OCI-M1 (cell line): ENCODE results near the gene SLTM.
"Not testable (repeated sequence)": the region's sequence is repeated elsewhere in the genome, so short reads cannot be mapped to it uniquely, and the experiment has no call there.

Experiments used
- DNase-seq: peaks from one replicate; lab custom pipeline; 2025; lab: John Stamatoyannopoulos, UW

The SLTM gene

DNA sequence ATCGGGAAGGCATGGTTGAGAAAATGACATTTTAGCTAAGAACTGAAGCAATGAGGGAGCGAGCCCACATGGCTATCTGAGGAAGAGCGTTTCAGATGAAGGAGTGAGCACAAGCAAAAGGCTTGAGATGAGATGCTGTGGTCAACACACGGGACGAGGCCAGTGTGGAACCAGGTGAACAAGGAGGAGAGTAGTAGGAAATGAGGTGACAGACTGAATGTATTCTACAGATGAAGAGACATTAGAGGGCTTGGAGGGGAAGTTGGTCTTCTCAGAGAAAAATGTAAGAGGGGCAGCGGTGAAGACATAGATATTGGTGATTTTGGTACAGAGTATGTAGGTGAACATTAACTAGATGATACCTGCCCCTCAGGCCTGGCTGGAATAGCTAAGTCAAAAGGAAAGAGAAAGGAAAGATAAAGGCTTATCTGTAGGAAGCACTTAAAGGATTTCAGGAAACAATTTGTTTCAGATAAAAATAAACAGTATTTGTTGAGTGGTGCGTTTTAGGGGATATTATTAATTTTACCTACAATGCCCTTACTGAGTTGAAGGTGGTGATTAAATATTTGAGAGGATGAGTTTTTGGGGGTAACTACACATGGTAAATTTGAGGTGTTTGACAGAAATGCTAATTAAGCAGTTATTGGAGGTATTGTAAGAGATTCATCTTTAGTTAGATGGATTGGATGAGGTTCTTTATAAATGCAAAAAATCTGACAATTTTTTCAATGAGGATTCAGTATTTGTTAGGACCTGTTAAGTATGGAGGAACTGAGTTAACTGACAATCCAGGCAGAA, 57.0 kb downstream of the SLTM start:
- DNase-seq: no peak

DNA sequence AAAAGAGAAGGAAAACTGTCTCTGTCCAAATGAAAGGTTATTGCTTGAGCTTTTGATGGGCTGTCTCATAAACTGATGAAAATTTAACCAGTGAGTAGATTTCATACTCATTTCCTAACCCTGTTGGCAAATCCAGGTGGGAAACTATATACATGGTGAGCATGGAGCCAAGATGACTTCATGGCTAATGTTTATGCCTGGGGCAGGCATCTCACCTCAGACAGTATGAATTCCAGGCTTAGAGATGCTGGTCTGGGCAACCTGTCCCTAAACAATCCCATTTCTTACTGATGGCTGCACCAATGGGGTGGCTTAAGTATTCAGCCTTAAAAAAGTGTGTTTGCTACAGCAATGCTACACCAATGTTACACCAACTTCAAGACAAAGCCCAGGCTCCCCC, 58.1 kb downstream of the SLTM start:
- no peak for DNase-seq

DNA sequence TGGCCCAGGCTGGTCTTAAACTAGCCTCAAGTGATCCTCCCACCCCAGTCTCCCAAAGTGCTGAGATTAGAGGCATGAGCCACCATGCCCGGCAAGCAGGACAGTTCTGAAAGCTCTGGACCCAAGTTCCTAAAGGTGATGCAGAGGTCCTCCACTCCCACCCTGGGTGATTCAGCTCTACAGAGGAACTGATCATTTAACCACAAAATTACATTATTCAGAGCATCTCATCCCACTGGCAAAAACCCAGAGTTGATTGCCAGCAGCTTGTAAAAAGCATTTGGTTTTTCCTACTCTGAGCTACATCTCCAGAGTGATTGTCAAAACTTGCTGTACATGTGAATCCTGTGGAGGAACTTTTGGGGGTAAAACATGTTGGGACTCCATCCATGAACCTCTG, 60.2 kb downstream of the SLTM start:
- DNase-seq: no peak

DNA sequence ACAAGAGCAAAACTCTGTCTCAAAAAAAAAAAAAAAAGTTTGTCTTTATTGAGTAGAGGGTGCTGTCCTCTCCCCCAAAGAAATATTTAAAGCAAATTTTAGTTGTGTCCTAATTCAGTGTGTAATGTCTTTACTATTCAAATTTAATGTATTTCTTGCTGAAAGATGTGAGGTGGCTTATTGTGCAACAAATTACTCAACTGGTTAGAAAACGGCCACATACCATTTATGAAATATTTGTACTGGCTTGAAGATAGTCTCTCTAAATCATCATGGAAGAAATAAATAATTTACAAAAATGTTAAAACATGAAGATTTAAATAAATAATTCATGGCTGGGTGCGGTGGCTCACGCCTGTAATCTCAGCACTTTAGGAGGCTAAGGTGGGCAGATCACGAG, 63.0 kb downstream of the SLTM start:
- DNase-seq: no peak

DNA sequence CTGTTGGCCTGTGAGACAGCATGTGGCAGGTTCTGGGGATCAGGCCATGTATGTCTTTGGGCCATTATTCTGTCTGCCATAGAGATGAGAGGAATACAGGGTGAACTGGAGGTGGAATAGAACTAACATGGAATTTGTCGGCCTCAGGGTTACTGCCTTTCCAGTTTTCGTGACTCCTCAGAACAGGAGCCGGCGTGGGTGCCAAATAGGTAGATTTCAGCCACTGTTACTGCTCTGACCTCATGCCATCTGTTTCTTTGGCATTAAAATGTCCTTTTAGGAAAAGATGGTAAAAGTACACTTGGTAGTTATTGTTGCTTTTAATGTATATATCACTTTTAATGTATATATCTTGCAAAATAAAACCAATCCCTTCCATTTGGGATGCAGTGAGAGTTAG, 65.6 kb downstream of the SLTM start:
- no peak for DNase-seq

DNA sequence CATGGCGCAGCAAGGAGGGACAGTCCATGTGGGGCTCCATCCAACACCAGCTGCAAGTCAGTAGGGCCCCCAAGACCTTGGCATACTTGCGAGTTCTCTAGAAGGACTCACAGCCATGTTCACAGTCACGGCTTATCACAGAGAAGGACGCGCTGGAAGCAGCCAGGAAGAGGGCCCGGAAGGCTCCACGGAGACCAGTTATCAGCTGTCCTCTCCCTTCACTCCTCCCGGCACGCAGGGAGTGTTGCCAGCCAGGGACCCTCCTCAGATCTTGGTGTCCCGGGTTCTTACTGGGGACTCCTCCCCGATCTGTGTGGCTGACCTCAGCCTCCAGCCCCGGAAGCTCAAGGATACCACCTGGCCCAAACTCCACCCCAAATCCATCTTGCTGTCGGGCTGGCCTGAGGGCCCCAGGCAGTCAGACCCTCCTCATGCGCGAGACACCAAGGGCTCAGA, 68.0 kb downstream of the SLTM start:
- no peak for DNase-seq

DNA sequence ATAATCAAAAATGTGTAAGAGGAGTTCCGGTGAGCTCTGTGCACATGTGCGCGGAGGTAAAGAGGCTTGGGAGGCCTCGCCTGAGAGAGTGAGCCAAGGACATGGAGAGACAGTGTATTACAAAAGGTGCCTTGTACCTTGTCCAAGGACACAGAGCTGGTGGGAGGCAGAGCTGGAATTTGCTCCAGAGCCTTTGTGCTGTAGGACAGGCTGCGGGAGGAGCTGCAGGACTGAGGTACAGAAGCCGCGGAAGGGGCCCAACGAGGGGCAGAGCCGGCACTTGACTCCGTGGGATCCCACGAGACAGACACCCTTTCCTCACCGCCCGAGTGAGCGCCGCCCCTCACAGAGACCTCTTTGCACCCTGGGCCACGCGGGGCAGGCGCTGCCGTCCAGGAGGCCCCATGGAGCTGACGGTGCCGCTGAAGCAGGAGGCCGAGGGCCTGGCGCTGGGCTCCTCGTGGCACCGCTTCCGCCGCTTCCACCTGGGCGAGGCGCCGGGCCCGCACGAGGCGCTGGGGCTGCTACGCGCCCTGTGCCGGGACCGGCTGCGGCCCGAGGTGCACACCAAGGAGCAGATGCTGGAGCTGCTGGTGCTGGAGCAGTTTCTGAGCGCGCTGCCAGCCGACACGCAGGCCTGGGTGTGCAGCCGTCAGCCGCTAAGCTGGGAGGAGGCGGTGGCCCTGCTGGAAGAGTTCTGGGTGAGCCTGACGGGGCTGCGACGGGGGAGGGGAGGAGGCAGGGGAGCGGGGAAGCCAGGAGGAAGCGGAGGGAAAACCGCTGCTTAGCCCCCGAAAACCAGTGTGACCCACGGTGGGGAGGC, 68.7 kb downstream of the SLTM start:
- no peak for DNase-seq

DNA sequence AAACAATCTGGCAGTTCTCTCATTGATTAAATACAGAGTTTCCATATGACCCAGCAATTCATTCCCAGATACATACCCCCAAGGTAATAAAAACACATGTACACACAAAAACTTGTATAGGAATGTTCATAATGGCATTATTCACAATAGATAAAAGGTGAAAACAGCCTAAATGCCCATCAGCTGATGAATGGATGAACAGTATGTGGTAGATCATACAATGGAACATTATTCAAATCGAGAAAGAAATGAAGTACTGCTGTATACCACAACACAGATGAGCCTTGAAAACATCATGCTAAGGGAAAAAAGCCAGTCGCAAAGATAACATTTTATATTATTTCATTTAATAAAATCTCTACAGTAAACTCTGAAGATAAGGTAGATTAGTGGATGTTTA, 71.2 kb downstream of the SLTM start:
- no peak for DNase-seq

DNA sequence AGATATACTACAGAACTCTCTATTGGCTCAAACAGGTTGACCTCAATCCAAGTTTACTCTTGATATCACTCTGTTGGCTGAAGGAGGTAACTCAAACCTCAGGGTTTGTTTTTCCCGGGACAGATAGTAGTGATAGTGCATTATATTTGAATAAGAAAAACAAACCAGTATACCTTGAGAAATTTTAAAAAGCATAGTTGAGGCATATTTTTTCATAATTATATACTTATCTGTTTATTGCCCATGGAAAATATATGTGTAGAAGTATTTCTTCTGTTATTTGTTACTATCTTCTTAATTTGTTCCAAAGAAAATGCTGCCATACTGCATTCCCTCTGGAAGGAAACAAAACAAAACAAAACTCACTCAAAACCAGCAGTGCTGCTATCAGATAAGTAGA, 76.9 kb downstream of the SLTM start:
- DNase-seq: not testable (repeated sequence)

DNA sequence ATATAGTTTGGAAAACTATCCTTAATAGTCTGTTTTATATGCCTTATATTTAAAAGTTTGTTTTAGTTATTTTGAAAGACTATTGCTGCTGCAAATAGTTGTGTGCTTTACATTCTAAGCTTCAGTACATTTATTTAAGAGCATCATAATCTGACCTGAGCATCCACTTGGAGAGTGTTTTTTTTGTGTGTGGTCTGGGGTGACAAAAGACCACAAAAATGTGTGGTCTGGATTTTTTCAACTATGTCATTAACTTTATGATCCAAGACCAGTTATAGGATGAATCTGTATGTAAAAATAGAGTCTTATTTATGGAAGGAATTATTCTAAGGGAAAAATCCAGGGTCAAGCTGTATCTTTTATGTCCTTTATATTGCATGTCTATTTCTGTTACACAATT, 77.4 kb downstream of the SLTM start:
- no peak for DNase-seq

DNA sequence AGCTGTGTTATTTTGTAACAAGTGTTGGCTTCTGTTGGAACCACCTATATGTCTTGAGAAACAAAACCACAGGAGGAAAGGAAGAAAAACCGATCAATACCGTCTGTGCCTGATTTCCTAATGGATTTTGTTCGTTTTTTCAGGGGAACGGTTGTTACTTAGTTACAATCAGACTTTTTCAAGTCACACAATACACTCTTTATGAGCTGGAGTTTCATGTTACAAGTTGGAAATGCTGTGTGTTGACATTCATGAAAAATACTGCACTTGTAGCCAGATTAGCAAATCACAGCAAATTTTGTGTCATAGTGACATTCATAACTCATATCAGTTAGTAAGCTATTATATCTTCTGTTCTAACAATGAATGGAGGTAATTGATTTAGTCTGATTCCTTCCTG, 78.9 kb downstream of the SLTM start:
- no peak for DNase-seq

DNA sequence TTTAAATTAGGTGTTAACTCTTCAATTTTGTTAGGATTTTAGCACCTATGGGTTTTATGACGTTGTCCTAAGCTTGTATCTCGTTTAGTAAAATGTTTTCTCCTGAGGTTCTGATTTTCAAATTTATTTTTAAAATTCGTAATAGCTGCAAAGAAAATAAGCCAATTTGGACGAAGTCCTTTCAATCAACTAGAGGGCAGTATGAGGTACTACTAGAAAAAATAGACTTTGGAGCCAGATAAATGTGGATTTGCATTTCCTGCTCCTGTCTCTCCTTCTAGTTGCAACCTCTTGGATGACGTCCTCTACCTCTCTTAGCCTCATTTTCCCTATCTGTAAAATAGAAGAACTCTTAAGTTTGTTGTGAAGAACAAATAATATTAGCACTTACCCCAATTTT, 81.1 kb downstream of the SLTM start:
- peak; percentile 46 for DNase-seq

DNA sequence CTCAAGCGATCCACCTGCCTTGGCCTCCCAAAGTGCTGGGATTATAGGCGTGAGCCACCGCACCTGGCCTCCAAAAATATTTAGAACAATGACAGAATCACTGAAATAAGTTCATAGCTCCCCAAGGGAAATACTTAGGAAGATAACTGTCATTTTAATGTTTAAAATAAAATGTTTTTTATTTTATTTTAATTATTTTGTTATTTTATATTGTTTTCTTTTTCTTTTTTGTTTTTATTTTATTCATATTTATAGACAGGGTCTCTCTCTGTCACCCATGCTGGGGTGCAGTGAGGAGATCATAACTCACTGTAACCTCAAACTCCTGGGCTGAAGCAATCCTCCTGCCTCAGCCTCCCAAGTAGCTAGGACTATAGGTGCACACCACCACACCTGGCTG, 82.3 kb downstream of the SLTM start:
- not testable (repeated sequence) for DNase-seq

DNA sequence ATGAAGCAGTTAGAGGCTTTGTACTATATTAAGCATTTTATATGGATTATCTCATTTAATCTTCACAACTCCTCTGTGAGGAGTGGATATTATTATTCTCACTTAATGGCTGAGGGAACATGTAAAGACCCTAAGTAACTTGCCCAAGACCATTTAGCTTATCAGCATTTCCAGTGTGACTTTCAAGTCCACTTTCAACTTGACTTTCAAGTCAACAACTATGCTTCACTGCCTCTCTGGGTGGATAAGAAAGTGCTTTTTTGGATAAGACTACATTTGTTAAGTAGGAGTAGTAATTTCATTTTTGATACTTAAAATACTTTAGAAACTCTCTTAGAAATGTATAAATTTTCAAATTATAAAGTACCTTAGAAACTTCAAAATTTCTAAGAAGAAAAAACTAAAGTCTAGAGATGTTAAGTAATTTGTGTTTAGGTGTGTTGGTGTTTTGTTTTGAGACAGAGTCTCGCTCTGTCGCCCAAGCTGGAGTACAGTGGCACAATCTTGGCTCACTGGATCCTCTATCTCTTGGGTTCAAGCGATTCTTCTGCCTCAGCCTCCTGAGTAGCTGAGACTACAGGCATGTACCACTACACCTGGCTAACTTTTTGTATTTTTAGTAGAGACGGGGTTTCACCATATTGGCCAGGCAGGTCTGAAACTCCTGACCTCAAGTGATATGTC, 90.6 kb downstream of the SLTM start:
- DNase-seq: peak; percentile 34

DNA sequence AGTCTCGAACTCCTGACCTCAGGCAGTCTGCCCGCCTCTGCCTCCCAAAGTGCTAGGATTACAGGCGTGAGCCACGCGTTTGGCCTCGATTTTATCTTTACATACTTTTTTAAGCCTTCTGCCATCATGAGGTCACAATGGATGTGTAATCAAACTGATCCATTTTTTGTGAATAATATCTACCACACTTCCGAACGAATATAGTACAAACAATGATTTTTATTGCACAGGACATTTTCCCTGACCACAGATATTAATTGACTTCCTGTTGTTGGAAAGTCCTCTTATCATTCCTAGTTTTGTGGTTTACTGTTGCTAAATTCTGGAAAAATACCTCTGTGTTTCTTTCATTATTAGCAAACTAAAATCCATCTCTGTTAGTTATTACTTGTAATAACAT, 93.4 kb downstream of the SLTM start:
- DNase-seq: no peak

DNA sequence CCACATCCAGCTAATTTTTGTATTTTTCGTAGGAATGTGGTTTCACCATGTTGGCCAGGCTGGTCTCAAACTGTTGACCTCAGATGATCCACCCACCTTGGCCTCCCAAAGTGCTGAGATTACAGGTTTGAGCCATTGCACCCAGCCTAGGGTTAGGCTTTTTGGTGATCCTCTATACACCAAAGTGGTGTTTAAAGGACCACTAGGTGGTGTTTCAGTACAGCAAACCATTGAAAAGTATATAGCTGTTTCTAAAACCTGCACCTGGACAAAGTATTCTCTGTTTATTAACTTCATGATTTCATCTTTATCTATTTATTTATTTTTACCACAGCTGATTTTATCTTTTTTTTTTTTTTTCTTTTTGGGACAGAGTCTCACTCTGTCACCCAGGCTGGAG, 94.0 kb downstream of the SLTM start:
- peak; percentile 25 for DNase-seq

DNA sequence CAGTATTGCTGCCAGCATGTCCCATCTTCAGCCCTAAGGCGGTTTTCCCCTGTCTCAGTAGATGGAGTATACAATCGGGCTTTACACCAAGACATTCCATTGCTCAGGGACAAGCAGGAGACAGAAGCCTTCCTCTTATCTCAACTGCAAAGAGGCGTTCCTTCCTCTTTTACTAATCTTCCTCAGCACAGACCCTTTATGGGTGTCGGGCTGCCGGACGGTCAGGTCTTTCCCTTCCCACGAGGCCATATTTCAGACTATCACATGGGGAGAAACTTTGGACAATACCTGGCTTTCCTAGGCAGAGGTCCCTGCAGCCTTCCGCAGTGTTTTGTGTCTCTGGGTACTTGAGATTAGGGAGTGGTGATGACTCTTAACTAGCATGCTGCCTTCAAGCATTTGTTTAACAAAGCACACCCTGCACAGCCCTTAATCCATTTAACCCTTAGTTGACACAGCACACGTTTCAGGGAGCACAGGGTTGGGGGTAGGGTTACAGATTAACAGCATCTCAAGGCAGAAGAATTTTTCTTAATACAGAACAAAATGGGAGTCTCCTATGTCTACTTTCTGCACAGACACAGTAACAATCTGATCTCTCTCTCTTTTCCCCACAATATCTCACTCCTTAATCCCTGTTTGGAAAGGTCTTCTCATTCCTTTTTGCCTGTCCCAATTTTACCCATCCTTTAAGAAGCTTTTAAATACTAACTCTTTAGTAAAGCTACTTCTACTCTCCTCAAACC, 99.6 kb downstream of the SLTM start:
- DNase-seq: peak; percentile 90

DNA sequence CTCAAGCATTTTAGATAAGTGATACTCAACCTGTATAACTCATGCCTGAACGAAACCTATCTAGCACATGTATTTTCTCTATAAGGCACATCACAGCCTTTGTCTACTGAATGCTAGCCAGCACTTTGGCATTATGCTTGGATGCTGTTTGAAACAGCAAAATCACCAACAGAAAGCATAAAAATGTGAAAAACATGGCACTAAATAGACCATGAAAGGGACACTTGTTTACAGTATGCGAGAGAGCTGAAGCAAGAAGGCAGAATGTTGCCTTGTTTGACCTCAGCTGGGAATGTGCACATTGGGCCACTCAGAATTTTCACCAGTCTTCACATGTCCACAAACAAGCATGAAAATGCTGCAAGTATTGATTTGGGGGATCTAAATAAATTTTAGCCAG, 102.9 kb downstream of the SLTM start:
- DNase-seq: no peak
